ENCODE measurements around the gene ENDOU.

- TF ChIP-seq CTCF (IDR thresholded peaks at IDR 0.05; ENCODE audit: extremely low read depth in 1 of 2, insufficient read depth in 1 of 2, low read depth in 1 of 2, low read length in 2 of 2) (no peak), EZH2 (IDR thresholded peaks at IDR 0.05; ENCODE audit: borderline replicate concordance, low read depth, low read length, severe bottlenecking) (no peak), POLR2AphosphoS5 (IDR thresholded peaks at IDR 0.05; ENCODE audit: insufficient read depth, low read depth, low read length) (no peak), POLR2A (IDR thresholded peaks at IDR 0.05; ENCODE audit: low read depth, low read length) (no peak), GATA2 (IDR thresholded peaks at IDR 0.05; ENCODE audit: insufficient read depth, insufficient read length, low read depth, low read length) (no peak), MYC (IDR thresholded peaks at IDR 0.05; ENCODE audit: low read depth, low read length) (no peak), MAX (IDR thresholded peaks at IDR 0.05; ENCODE audit: insufficient read depth, insufficient read length) (no peak), FOS (IDR thresholded peaks at IDR 0.05; ENCODE audit: borderline replicate concordance, insufficient read depth, low read length) (no peak)
These were observed 13.1 kb downstream of the ENDOU start for GRCh38 chr12:47712171-47712570.

All from endothelial cell of umbilical vein (primary cell).